K562 (cell line): Measurements from ENCODE around the gene TAL1. TPM values are rescaled to one million over a fixed set of nuclear protein-coding genes. Genes with fewer than 3 reads are reported as not detected.
A peak's percentile ranks its signal among the peaks of the same experiment; 100 is the strongest.

Experiments used
- BRCA1 ChIP-seq, 2 experiments: fragments of 450-650 bp in 1 of 2; sonication (generic) in 1 of 2; formaldehyde crosslinking in 1 of 2; IDR thresholded peaks; 2 replicates each; pipeline versions ENCODE4 v1.5.0 to v1.6.1; 2017 to 2020; ENCODE audit warnings: mild to moderate bottlenecking in 1 of 2, missing genetic modification reagents in 1 of 2
- ESRRA ChIP-seq: fragments of 450-650 bp; IDR thresholded peaks from 2 replicates; pipeline ENCODE4 v1.6.1; 2014; ENCODE audit warnings: low read depth, mild to moderate bottlenecking, moderate library complexity, borderline replicate concordance
- FOXJ3 ChIP-seq: sonication (generic); formaldehyde crosslinking; IDR thresholded peaks from 2 replicates; pipeline ENCODE4 v1.4.0; 2020; ENCODE audit warnings: mild to moderate bottlenecking, missing genetic modification reagents
- HCFC1 ChIP-seq: IDR thresholded peaks from 2 replicates; pipeline ENCODE4 v1.6.1; 2012; ENCODE audit warnings: low read depth, low read length, improper control_type of control experiment
- HMBOX1 ChIP-seq: sonication (generic); IDR thresholded peaks from 2 replicates; pipeline ENCODE4 v1.6.1; 2016
- HMG20B ChIP-seq: fragments of 250-450 bp; sonication (Bioruptor Pico); IDR thresholded peaks from 2 replicates; pipeline ENCODE4 v1.5.0; 2021; ENCODE audit warnings: mild to moderate bottlenecking
- HNRNPLL ChIP-seq: fragments of 200-400 bp; formaldehyde crosslinking; IDR thresholded peaks from 2 replicates; pipeline ENCODE4 v1.6.1; 2017; ENCODE audit warnings: low read length, low read depth, mild to moderate bottlenecking; ENCODE audit not compliant: poor library complexity, severe bottlenecking
- JUNB ChIP-seq: fragments of 450-650 bp; formaldehyde crosslinking; conservative IDR thresholded peaks from 2 replicates; pipeline ENCODE4 v1.4.0; 2020; ENCODE audit warnings: mild to moderate bottlenecking
- KLF1 ChIP-seq: fragments of 450-650 bp; IDR thresholded peaks from 2 replicates; pipeline ENCODE4 v1.6.1; 2016; ENCODE audit warnings: missing genetic modification characterization, missing compliant biosample characterization
- PML ChIP-seq: IDR thresholded peaks from 2 replicates; pipeline ENCODE4 v1.6.1; 2012; ENCODE audit warnings: low read length, inconsistent platforms
- RBM25 ChIP-seq: fragments of 200-400 bp; formaldehyde crosslinking; IDR thresholded peaks from 2 replicates; pipeline ENCODE4 v1.6.1; 2018; ENCODE audit warnings: low read length, low read depth, moderate library complexity; ENCODE audit not compliant: severe bottlenecking
- RERE ChIP-seq: sonication (generic); formaldehyde crosslinking; IDR thresholded peaks from 2 replicates; pipeline ENCODE4 v1.8.0; 2023; ENCODE audit warnings: missing genetic modification reagents, mild to moderate bottlenecking, borderline replicate concordance
- ZNF140 ChIP-seq: fragments of 250-450 bp; sonication (Bioruptor Pico); IDR thresholded peaks from 2 replicates; pipeline ENCODE4 v1.8.0; 2021; ENCODE audit warnings: moderate library complexity, mild to moderate bottlenecking, inconsistent platforms
- ZNF589 ChIP-seq: fragments of 200-800 bp; sonication (Bioruptor generic); IDR thresholded peaks from 2 replicates; pipeline ENCODE4 v1.6.1; 2016; ENCODE audit warnings: low read depth, missing genetic modification characterization, missing compliant biosample characterization
- polyA plus RNA-seq, 8 experiments: library from polyadenylated mRNA; depleted of rRNA in 4 of 8; stranded (reverse) in 5 of 8; unstranded in 3 of 8; fragments of >200 nt; fragmentation: Nextera tagmentation in 2 of 8; fragmentation: Illumina TruSeq in 1 of 8; extraction: Ambion mirVana in 2 of 8; extraction: Trizol in 1 of 8; gene quantifications; 2 replicates each; pipeline versions ENCODE4 v1.2.1 to v1.2.3, GENCODE V29; 2011 to 2014; ENCODE audit warnings: inconsistent platforms in 1 of 8, missing spikeins in 1 of 8
- total RNA-seq, 7 experiments: library from RNA; depleted of rRNA in 6 of 7; stranded (reverse); fragments of >200 nt in 6 of 7; fragmentation: Illumina TruSeq in 2 of 7; extraction: Trizol in 2 of 7; gene quantifications; 2 replicates each; pipeline versions ENCODE4 v1.2.1 to v1.2.3, GENCODE V29; 2011 to 2021; ENCODE audit warnings: low replicate concordance in 1 of 7
- TF ChIP-seq, protein P1 (sequence below): sonication (generic); formaldehyde crosslinking; IDR thresholded peaks from 2 replicates; pipeline ENCODE4 v1.8.0; 2022; ENCODE audit warnings: mild to moderate bottlenecking, missing genetic modification reagents
- TF ChIP-seq, protein P2 (sequence below): sonication (generic); formaldehyde crosslinking; IDR thresholded peaks from 2 replicates; pipeline ENCODE4 v1.8.1; 2022; ENCODE audit warnings: missing genetic modification reagents
- TF ChIP-seq, protein P3 (sequence below): fragments of 250-450 bp; sonication (Bioruptor Pico); IDR thresholded peaks from 2 replicates; pipeline ENCODE4 v1.5.0; 2021

The TAL1 gene
- total and polyA plus RNA-seq, 9 of the 15 experiments (the other 6 are each of a cell fraction or from before 2014, with no cell fraction given), result 18.5 to 106 (median 59.7) TPM

GRCh38 chr1:47241114-47242113, 9.4 kb upstream of the TAL1 start (continued):
- TF ChIP-seq HNRNPLL (no peak), RBM25 (no peak), HMBOX1 (no peak), ESRRA (peak; percentile 55), ZNF140 (CRISPR knock-in tag) (no peak), FOXJ3 (CRISPR knock-in tag) (no peak), PML (no peak; the same call in 1 of the 2 replicates), RERE (CRISPR knock-in tag) (no peak), BRCA1 (IDR thresholded peaks at IDR 0.05) (no peak), BRCA1 (CRISPR knock-in tag; IDR thresholded peaks at IDR 0.05) (no peak), HMG20B (CRISPR knock-in tag) (no peak), ZNF589 (CRISPR knock-in tag) (peak; percentile 75), KLF1 (tag) (no peak), HCFC1 (no peak), JUNB (CRISPR knock-in tag) (no peak)
- TF ChIP-seq, protein P1, sequence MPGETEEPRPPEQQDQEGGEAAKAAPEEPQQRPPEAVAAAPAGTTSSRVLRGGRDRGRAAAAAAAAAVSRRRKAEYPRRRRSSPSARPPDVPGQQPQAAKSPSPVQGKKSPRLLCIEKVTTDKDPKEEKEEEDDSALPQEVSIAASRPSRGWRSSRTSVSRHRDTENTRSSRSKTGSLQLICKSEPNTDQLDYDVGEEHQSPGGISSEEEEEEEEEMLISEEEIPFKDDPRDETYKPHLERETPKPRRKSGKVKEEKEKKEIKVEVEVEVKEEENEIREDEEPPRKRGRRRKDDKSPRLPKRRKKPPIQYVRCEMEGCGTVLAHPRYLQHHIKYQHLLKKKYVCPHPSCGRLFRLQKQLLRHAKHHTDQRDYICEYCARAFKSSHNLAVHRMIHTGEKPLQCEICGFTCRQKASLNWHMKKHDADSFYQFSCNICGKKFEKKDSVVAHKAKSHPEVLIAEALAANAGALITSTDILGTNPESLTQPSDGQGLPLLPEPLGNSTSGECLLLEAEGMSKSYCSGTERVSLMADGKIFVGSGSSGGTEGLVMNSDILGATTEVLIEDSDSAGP (CRISPR knock-in tag), result no peak
- TF ChIP-seq, protein P2, sequence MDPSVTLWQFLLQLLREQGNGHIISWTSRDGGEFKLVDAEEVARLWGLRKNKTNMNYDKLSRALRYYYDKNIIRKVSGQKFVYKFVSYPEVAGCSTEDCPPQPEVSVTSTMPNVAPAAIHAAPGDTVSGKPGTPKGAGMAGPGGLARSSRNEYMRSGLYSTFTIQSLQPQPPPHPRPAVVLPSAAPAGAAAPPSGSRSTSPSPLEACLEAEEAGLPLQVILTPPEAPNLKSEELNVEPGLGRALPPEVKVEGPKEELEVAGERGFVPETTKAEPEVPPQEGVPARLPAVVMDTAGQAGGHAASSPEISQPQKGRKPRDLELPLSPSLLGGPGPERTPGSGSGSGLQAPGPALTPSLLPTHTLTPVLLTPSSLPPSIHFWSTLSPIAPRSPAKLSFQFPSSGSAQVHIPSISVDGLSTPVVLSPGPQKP, result no peak
- TF ChIP-seq, protein P3, sequence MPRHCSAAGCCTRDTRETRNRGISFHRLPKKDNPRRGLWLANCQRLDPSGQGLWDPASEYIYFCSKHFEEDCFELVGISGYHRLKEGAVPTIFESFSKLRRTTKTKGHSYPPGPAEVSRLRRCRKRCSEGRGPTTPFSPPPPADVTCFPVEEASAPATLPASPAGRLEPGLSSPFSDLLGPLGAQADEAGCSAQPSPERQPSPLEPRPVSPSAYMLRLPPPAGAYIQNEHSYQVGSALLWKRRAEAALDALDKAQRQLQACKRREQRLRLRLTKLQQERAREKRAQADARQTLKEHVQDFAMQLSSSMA (CRISPR knock-in tag), result no peak
